CD14-positive monocyte (primary cell): ENCODE measurements around the gene MRTFB. TPM values are rescaled to one million over a fixed set of nuclear protein-coding genes. Genes with fewer than 3 reads are reported as not detected.
A peak's percentile ranks its signal among the peaks of the same experiment; 100 is the strongest.

Experiments
- DNase-seq, 3 donors: peaks; one replicate each; pipeline ENCODE4 v3.0.0-alpha.2; 2011 to 2022
- H2AFZ ChIP-seq: 2 replicates; pipeline ENCODE4 v1.6.0; 2012; ENCODE audit warnings: mild to moderate bottlenecking, low read depth, low read length, inconsistent platforms; ENCODE audit not compliant: insufficient read depth, poor library complexity, severe bottlenecking
- H3K27ac ChIP-seq, 2 donors: 1 replicate in 1 of 2; 2 replicates in 1 of 2; pipeline ENCODE4 v1.5.1; 2012 to 2013; ENCODE audit warnings: low read length in 2 of 2, control low read depth in 1 of 2, inconsistent platforms in 1 of 2, low read depth in 1 of 2, mild to moderate bottlenecking in 1 of 2
- H3K27me3 ChIP-seq, 2 donors: one replicate each; pipeline versions ENCODE4 v1.6.0 to v1.6.1; 2011 to 2013; ENCODE audit warnings: low read length in 2 of 2; ENCODE audit not compliant: control insufficient read depth in 2 of 2, insufficient read depth in 2 of 2
- H3K36me3 ChIP-seq, 2 donors: replicated peaks in 1 of 2; 1 replicate in 1 of 2; 2 replicates in 1 of 2; pipeline versions ENCODE4 v1.5.1 to v1.6.1; 2012 to 2013; ENCODE audit warnings: low read length in 2 of 2, control low read depth in 1 of 2, inconsistent platforms in 1 of 2, mild to moderate bottlenecking in 1 of 2; ENCODE audit not compliant: insufficient read depth in 2 of 2, control insufficient read depth in 1 of 2
- H3K4me1 ChIP-seq, 2 donors: 1 replicate in 1 of 2; 2 replicates in 1 of 2; pipeline versions ENCODE4 v1.5.1 to v1.6.1; 2012 to 2013; ENCODE audit warnings: low read length in 2 of 2, control low read depth in 1 of 2, inconsistent platforms in 1 of 2, mild to moderate bottlenecking in 1 of 2, moderate library complexity in 1 of 2; ENCODE audit not compliant: insufficient read depth in 2 of 2, control insufficient read depth in 1 of 2
- H3K4me2 ChIP-seq: replicated peaks from 2 replicates; pipeline ENCODE3; 2012; ENCODE audit warnings: low read length, moderate library complexity, mild to moderate bottlenecking; ENCODE audit not compliant: poor library complexity, severe bottlenecking; ENCODE audit errors: extremely low read depth
- H3K4me3 ChIP-seq, 3 experiments: fragments of 200-600 bp in 1 of 3; sonication (generic) in 1 of 3; replicated peaks in 1 of 3; 1 replicate in 2 of 3; 2 replicates in 1 of 3; pipeline ENCODE4 v1.5.1; 2011 to 2013; ENCODE audit warnings: low read length in 3 of 3, mild to moderate bottlenecking in 3 of 3, control low read depth in 2 of 3, low read depth in 2 of 3, inconsistent platforms in 1 of 3, moderate library complexity in 1 of 3
- H3K79me2 ChIP-seq: 2 replicates; pipeline ENCODE4 v1.6.0; 2012; ENCODE audit warnings: mild to moderate bottlenecking, control low read depth, inconsistent platforms, low read length, moderate library complexity; ENCODE audit not compliant: insufficient read depth
- H3K9ac ChIP-seq: 2 replicates; pipeline ENCODE4 v1.6.0; 2017; ENCODE audit warnings: low read length, mild to moderate bottlenecking; ENCODE audit not compliant: insufficient read depth, poor library complexity, severe bottlenecking
- H3K9me3 ChIP-seq, 2 donors: replicated peaks in 1 of 2; 1 replicate in 1 of 2; 2 replicates in 1 of 2; pipeline versions ENCODE4 v1.5.1 to v1.6.1; 2012 to 2013; ENCODE audit warnings: low read length in 2 of 2, control low read depth in 1 of 2; ENCODE audit not compliant: control insufficient read depth in 1 of 2, insufficient read depth in 1 of 2
- H4K20me1 ChIP-seq: 2 replicates; pipeline ENCODE4 v1.6.0; 2012; ENCODE audit warnings: mild to moderate bottlenecking, low read length, control low read depth, moderate library complexity; ENCODE audit not compliant: insufficient read depth
- H3K27ac Mint-ChIP-seq, 7 donors: one replicate each; pipeline ENCODE4 v1.8.0; 2020; ENCODE audit warnings: mild to moderate bottlenecking in 7 of 7, mixed read lengths in 7 of 7, moderate library complexity in 6 of 7, inconsistent platforms in 2 of 7
- H3K27me3 Mint-ChIP-seq, 3 donors: one replicate each; pipeline ENCODE4 v1.8.0; 2021 to 2022; ENCODE audit warnings: low read depth in 3 of 3, mild to moderate bottlenecking in 3 of 3, mixed read lengths in 3 of 3, moderate library complexity in 3 of 3, inconsistent platforms in 1 of 3
- H3K36me3 Mint-ChIP-seq, 2 donors: one replicate each; pipeline ENCODE4 v1.8.0; 2020; ENCODE audit warnings: mixed read lengths in 2 of 2, inconsistent platforms in 1 of 2, mild to moderate bottlenecking in 1 of 2
- H3K4me1 Mint-ChIP-seq: one replicate; pipeline ENCODE4 v1.8.0; 2020; ENCODE audit warnings: mild to moderate bottlenecking, mixed read lengths
- H3K4me3 Mint-ChIP-seq, 2 donors: one replicate each; pipeline ENCODE4 v1.8.0; 2020; ENCODE audit warnings: mild to moderate bottlenecking in 2 of 2, mixed read lengths in 2 of 2, moderate library complexity in 1 of 2
- H3K9me3 Mint-ChIP-seq, 7 donors: one replicate each; pipeline ENCODE4 v1.8.0; 2020 to 2022; ENCODE audit warnings: mixed read lengths in 7 of 7, mild to moderate bottlenecking in 6 of 7, moderate library complexity in 6 of 7, inconsistent platforms in 2 of 7
- CTCF ChIP-seq: fragments of 200-600 bp; IDR thresholded peaks from one replicate; pipeline ENCODE4 v1.8.0; 2022; ENCODE audit warnings: antibody characterized with exemption, mild to moderate bottlenecking
- WGBS: methylation state at CpG from one replicate; pipeline ENCODE4 v1.1.5; 2013; ENCODE audit warnings: missing lambda C conversion rate; ENCODE audit not compliant: insufficient coverage; 5-methylcytosine and 5-hydroxymethylcytosine counted together
- intact Hi-C, 2 donors: fragments of 100-400 bp; cut with micrococcal nuclease; formaldehyde crosslinking; loops; one replicate each; pipeline versions ENCODE4 v1.15.0 to v1.15.1; 2023
- polyA plus RNA-seq, 3 donors: library from polyadenylated mRNA; depleted of rRNA in 1 of 3; unstranded in 2 of 3; stranded (reverse) in 1 of 3; fragments of 300-500 nt in 2 of 3; fragments of >200 nt in 1 of 3; fragmentation: Illumina TruSeq in 2 of 3; gene quantifications; 1 replicate in 2 of 3; 2 replicates in 1 of 3; pipeline ENCODE4 v1.2.3, GENCODE V29; 2012 to 2021

Gene MRTFB
- polyA plus RNA-seq, 3 donors = 0.69 to 1.4 (median 0.87) TPM

GRCh38 chr16:14070555-14070876 is 603 bp upstream of the MRTFB start:
- Histone ChIP-seq H2AFZ (peak overlapping the region; percentile 99), H3K36me3 (no peaks in the 10 kb centered on the region), H3K4me2 (peak overlapping the region; percentile 99), H3K9me3 (no peaks in the 10 kb centered on the region), H3K4me1 (peaks cover 11 to 17% of the 10 kb centered on the region in 2 donors), H3K79me2 (no peaks in the 10 kb centered on the region), H4K20me1 (no peaks in the 10 kb centered on the region), H3K27ac (no peak overlapping the region), H3K4me3 (peak overlapping the region; percentile 72 to 89 (median 73)), H3K27me3 (peaks cover 5 to 14% of the 10 kb centered on the region in 2 donors), H3K9ac (peak overlapping the region; percentile 85)
- H3K27me3 Mint-ChIP-seq = peaks cover 4 to 17% (median 16%) of the 10 kb centered on the region in 3 donors
- TF ChIP-seq CTCF = no peak
- WGBS = no CpG with 5 or more reads among the region's 4 CpGs
- no peaks in the 10 kb centered on the region for H3K9me3 Mint-ChIP-seq
- no peak overlapping the region for H3K27ac Mint-ChIP-seq
- no peaks in the 10 kb centered on the region for H3K36me3 Mint-ChIP-seq
- H3K4me3 Mint-ChIP-seq = peak overlapping the region; percentile 86 to 89
- peaks cover 11% of the 10 kb centered on the region for H3K4me1 Mint-ChIP-seq
- intact Hi-C loops = loop anchor here (5.0 to 10.0 kb wide), 2 partner anchors 146 to 148 kb away; partner anchors contain the start of gene ERCC4 (in 2 of the 2)
- no peak for DNase-seq

DNA sequence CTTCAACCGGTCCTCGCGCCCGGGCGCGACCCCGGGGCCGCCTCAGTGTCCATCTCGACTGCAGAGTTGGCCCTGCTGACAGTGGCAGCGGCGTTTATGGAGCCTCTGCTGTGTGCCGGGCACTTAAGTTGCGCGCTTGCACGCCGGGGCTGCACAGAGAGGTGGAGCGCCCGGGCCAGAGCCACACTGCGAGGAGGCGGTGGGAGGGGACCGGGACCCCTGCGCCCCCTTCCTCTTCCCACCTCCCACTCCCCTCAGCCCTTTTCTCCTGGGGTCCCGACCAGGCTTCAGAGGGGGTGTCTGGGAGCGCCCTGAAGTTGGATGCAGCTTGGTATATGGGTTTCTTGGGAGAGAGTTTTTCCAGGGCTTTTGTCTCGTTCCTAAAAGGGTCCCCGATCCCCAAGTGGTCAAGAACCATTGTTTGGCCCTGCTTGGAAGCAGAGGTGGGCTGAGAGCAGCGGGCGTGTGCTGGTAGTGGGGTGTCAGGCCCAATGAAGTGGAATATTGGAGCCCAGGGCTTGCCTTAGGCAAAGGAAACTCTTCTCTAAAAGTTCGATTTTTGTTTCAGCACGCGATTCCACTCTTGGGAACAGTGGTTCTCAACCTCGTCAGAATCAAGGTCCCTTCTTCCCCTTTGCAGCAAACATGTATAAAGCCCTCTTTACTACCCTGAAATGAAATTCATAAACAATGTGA is 605 bp downstream of the MRTFB start:
- peak overlapping the region; percentile 72 to 89 (median 73) for H3K4me3 ChIP-seq
- Mint-ChIP-seq H3K4me1 (peaks cover 11% of the 10 kb centered on the region), H3K27ac (peak overlapping the region in 3 of 7 donors; percentile 53 to 71 (median 66)), H3K4me3 (peak overlapping the region; percentile 86 to 92), H3K36me3 (no peaks in the 10 kb centered on the region), H3K9me3 (no peaks in the 10 kb centered on the region), H3K27me3 (peaks cover 2 to 17% (median 15%) of the 10 kb centered on the region in 3 donors)
- H3K4me2 ChIP-seq = peak overlapping the region; percentile 99
- H3K27me3 ChIP-seq = peaks cover 5 to 14% of the 10 kb centered on the region in 2 donors
- 3% methylated on average over 23 of the region's 32 CpGs for WGBS
- peak overlapping the region; percentile 85 for H3K9ac ChIP-seq
- H3K79me2 ChIP-seq = no peaks in the 10 kb centered on the region
- H3K27ac ChIP-seq = no peak overlapping the region
- H3K9me3 ChIP-seq = no peaks in the 10 kb centered on the region
- no peaks in the 10 kb centered on the region for H4K20me1 ChIP-seq
- peaks cover 11 to 17% of the 10 kb centered on the region in 2 donors for H3K4me1 ChIP-seq
- H3K36me3 ChIP-seq = no peaks in the 10 kb centered on the region
- no peak for TF ChIP-seq CTCF
- intact Hi-C loops = loop anchor here (5.0 to 10.0 kb wide), 2 partner anchors 147 to 149 kb away; partner anchors contain the start of gene ERCC4 (in 2 of the 2)
- peak in 1 of 3 donors; percentile 3 for DNase-seq
- H2AFZ ChIP-seq = peak overlapping the region; percentile 99
